Measurements from ENCODE around the gene PPM1J. TPM values are rescaled to one million over a fixed set of nuclear protein-coding genes. Genes with fewer than 3 reads are reported as not detected.
"Not testable (repeated sequence)": the region's sequence is repeated elsewhere in the genome, so short reads cannot be mapped to it uniquely, and the experiment has no call there.

Gene PPM1J
- total RNA-seq, 1 donor from 2014 or later = 0.67 TPM

DNA sequence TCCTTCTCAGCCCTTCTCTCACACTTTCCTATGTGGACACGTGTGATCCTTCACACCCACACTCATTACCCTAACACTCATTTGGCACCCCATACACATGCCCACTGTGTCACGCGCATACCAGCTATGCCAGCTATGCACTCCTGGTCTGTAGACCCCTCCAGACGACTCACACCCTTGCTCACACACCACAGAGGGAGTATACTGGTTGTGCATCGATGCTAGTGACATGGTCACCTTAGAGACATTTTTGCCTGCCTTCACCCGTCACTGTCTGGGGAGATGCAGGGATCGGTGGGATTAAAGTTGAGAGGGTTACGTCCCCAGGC is 8.3 kb upstream of the PPM1J start:
- Mint-ChIP-seq H3K4me1 (ENCODE audit: unreplicated experiment) (peaks cover 14% of the 10 kb centered on the region), H3K27ac (ENCODE audit: unreplicated experiment) (no peak overlapping the region), H3K4me3 (ENCODE audit: unreplicated experiment) (no peak overlapping the region), H3K36me3 (ENCODE audit: unreplicated experiment) (no peaks in the 10 kb centered on the region), H3K27me3 (ENCODE audit: unreplicated experiment) (no peaks in the 10 kb centered on the region), H3K9me3 (ENCODE audit: unreplicated experiment) (no peaks in the 10 kb centered on the region)
- no peak for DNase-seq (ENCODE audit: extremely low spot score, unreplicated experiment)
- TF ChIP-seq, protein P1, sequence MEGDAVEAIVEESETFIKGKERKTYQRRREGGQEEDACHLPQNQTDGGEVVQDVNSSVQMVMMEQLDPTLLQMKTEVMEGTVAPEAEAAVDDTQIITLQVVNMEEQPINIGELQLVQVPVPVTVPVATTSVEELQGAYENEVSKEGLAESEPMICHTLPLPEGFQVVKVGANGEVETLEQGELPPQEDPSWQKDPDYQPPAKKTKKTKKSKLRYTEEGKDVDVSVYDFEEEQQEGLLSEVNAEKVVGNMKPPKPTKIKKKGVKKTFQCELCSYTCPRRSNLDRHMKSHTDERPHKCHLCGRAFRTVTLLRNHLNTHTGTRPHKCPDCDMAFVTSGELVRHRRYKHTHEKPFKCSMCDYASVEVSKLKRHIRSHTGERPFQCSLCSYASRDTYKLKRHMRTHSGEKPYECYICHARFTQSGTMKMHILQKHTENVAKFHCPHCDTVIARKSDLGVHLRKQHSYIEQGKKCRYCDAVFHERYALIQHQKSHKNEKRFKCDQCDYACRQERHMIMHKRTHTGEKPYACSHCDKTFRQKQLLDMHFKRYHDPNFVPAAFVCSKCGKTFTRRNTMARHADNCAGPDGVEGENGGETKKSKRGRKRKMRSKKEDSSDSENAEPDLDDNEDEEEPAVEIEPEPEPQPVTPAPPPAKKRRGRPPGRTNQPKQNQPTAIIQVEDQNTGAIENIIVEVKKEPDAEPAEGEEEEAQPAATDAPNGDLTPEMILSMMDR (IDR thresholded peaks at IDR 0.05) = no peak

- Mint-ChIP-seq H3K4me1 (ENCODE audit: unreplicated experiment) (peaks cover 14% of the 10 kb centered on the region), H3K4me3 (ENCODE audit: unreplicated experiment) (peak overlapping the region; percentile 52), H3K27me3 (ENCODE audit: unreplicated experiment) (no peaks in the 10 kb centered on the region), H3K27ac (ENCODE audit: unreplicated experiment) (peak overlapping the region; percentile 52), H3K36me3 (ENCODE audit: unreplicated experiment) (no peaks in the 10 kb centered on the region), H3K9me3 (ENCODE audit: unreplicated experiment) (no peaks in the 10 kb centered on the region)
- TF ChIP-seq, protein P1 (IDR thresholded peaks at IDR 0.05) = no peak
- no peak for DNase-seq (ENCODE audit: extremely low spot score, unreplicated experiment)
Measured at GRCh38 chr1:112722601-112723510, 7.7 kb upstream of the PPM1J start.

DNA sequence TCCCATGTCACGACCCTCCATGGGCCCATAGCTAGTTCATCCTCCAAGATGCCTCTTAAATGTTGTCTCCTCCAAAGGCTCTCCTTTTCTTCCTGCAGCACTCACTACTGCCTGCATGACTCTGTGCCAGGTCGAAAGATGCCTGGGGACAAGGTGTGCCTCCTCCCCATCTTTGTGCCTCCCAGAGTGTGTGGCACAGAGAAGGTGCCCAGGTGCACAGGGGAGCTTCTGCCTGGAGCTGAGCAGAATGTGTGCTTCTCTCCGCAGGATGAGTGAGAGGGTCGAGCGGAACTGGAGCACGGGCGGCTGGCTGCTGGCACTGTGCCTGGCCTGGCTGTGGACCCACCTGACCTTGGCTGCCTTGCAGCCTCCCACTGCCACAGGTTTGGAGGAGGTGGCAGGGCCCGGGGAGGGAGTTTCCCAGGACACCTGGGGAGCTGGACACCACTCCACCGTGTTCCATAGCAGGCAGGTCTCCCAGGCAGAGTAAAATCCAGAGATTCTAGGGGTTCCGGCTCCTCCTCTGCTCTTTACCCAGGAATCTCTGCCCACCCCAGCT is 6.9 kb upstream of the PPM1J start:
- Mint-ChIP-seq H3K27me3 (ENCODE audit: unreplicated experiment) (no peaks in the 10 kb centered on the region), H3K4me3 (ENCODE audit: unreplicated experiment) (no peak overlapping the region), H3K4me1 (ENCODE audit: unreplicated experiment) (peaks cover 14% of the 10 kb centered on the region), H3K9me3 (ENCODE audit: unreplicated experiment) (no peaks in the 10 kb centered on the region), H3K36me3 (ENCODE audit: unreplicated experiment) (no peaks in the 10 kb centered on the region), H3K27ac (ENCODE audit: unreplicated experiment) (no peak overlapping the region)
- TF ChIP-seq, protein P1 (IDR thresholded peaks at IDR 0.05) = no peak
- no peak for DNase-seq (ENCODE audit: extremely low spot score, unreplicated experiment)

GRCh38 chr1:112721294-112721693 is 6.2 kb upstream of the PPM1J start:
- H3K36me3 Mint-ChIP-seq (ENCODE audit: unreplicated experiment); H3K27me3 Mint-ChIP-seq (ENCODE audit: unreplicated experiment); H3K9me3 Mint-ChIP-seq (ENCODE audit: unreplicated experiment); DNase-seq (ENCODE audit: extremely low spot score, unreplicated experiment); H3K27ac Mint-ChIP-seq (ENCODE audit: unreplicated experiment); H3K4me3 Mint-ChIP-seq (ENCODE audit: unreplicated experiment): not testable (repeated sequence)
- peaks cover 14% of the 10 kb centered on the region for H3K4me1 Mint-ChIP-seq (ENCODE audit: unreplicated experiment)

DNA sequence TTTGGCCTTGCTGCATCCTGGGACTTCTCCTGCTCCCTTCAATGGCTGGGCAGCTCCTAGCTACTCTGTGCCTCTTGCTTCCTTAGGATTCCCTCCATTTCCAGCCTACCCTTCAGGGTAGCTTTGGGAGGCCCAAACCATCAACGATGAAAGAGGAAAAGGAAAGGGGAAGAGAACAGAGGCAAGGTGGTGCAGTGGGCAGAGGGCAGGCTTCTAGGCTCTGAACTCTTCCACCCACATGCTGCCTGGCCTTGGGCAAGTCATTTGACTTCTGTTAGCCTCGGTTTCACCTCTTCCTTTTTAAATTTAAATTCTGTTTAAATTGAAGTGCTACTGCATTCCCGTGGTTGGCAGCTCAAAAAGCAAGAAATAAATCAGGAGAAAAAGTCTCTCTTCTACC is 5.7 kb upstream of the PPM1J start:
- peaks cover 18% of the 10 kb centered on the region for H3K4me1 Mint-ChIP-seq (ENCODE audit: unreplicated experiment)
- no peaks in the 10 kb centered on the region for H3K36me3 Mint-ChIP-seq (ENCODE audit: unreplicated experiment)
- H3K27ac Mint-ChIP-seq (ENCODE audit: unreplicated experiment) = no peak overlapping the region

More for the DNA sequence above, 5.7 kb upstream of the PPM1J start:
- no peaks in the 10 kb centered on the region for H3K9me3 Mint-ChIP-seq (ENCODE audit: unreplicated experiment)
- DNase-seq (ENCODE audit: extremely low spot score, unreplicated experiment) = no peak
- TF ChIP-seq, protein P1 (IDR thresholded peaks at IDR 0.05) = no peak
- no peak overlapping the region for H3K4me3 Mint-ChIP-seq (ENCODE audit: unreplicated experiment)
- H3K27me3 Mint-ChIP-seq (ENCODE audit: unreplicated experiment) = no peaks in the 10 kb centered on the region

Measured in osteocyte (in vitro differentiated cells).